Measurements from ENCODE around the gene CFAP299. TPM values are rescaled to one million over a fixed set of nuclear protein-coding genes. Genes with fewer than 3 reads are reported as not detected.

CFAP299 gene
- total RNA-seq, 1 donor from 2014 or later = not detected

DNA sequence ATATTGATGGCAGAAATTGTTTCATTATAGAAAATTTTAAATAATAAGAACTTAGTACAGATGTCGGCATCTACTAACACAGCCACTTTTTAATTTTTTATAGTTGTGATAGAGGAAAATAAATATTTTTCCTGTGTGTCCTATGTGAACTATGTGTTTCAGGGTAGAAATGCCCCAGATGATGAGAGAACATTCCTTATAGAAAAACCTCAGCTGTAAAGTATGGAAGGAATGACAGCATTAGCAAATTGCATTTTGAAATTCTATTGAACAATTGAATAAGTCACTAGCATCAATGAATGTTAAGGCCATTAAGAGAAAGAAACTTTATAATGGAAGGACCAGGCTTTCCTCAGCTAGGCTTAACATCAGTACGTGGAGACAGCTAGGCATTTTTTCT is 149.2 kb downstream of the CFAP299 start:
- H2AFZ ChIP-seq (ENCODE audit: low read depth, low read length) = no peak overlapping the region
- Mint-ChIP-seq H3K9me3 (ENCODE audit: unreplicated experiment) (no peaks in the 10 kb centered on the region), H3K27me3 (ENCODE audit: low read depth, unreplicated experiment) (no peaks in the 10 kb centered on the region), H3K4me3 (ENCODE audit: unreplicated experiment) (no peak overlapping the region), H3K36me3 (ENCODE audit: low read depth, unreplicated experiment) (no peaks in the 10 kb centered on the region), H3K4me1 (ENCODE audit: low read depth, unreplicated experiment) (peaks cover 2% of the 10 kb centered on the region), H3K27ac (ENCODE audit: unreplicated experiment) (no peak overlapping the region)
- no peak overlapping the region for H3K27ac ChIP-seq (ENCODE audit: low read depth, low read length)
- no peaks in the 10 kb centered on the region for H3K4me1 ChIP-seq (ENCODE audit: insufficient read depth, low read length)
- H3K79me2 ChIP-seq (ENCODE audit: insufficient read depth, low read length) = no peaks in the 10 kb centered on the region
- no peaks in the 10 kb centered on the region for H3K36me3 ChIP-seq (ENCODE audit: insufficient read depth, low read length)
- H3K27me3 ChIP-seq (ENCODE audit: insufficient read depth, low read length) = no peaks in the 10 kb centered on the region
- no peaks in the 10 kb centered on the region for H4K20me1 ChIP-seq (ENCODE audit: insufficient read depth, low read length)
- no peak for TF ChIP-seq EZH2 (IDR thresholded peaks at IDR 0.05; ENCODE audit: insufficient read depth, low read length)
- TF ChIP-seq, protein P1, sequence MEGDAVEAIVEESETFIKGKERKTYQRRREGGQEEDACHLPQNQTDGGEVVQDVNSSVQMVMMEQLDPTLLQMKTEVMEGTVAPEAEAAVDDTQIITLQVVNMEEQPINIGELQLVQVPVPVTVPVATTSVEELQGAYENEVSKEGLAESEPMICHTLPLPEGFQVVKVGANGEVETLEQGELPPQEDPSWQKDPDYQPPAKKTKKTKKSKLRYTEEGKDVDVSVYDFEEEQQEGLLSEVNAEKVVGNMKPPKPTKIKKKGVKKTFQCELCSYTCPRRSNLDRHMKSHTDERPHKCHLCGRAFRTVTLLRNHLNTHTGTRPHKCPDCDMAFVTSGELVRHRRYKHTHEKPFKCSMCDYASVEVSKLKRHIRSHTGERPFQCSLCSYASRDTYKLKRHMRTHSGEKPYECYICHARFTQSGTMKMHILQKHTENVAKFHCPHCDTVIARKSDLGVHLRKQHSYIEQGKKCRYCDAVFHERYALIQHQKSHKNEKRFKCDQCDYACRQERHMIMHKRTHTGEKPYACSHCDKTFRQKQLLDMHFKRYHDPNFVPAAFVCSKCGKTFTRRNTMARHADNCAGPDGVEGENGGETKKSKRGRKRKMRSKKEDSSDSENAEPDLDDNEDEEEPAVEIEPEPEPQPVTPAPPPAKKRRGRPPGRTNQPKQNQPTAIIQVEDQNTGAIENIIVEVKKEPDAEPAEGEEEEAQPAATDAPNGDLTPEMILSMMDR (IDR thresholded peaks at IDR 0.05; ENCODE audit: insufficient read depth, low read depth, low read length) = no peak
- no peak overlapping the region for H3K4me2 ChIP-seq (ENCODE audit: low read length)
- DNase-seq (ENCODE audit: low read depth) = no peak
- FAIRE-seq = no peak
- no peak overlapping the region for H3K9ac ChIP-seq (ENCODE audit: low read length)
- H3K4me3 ChIP-seq (ENCODE audit: insufficient read depth, low read depth, low read length) = no peak overlapping the region
- no peaks in the 10 kb centered on the region for H3K9me3 ChIP-seq (ENCODE audit: insufficient read depth, low read depth, low read length)

DNA sequence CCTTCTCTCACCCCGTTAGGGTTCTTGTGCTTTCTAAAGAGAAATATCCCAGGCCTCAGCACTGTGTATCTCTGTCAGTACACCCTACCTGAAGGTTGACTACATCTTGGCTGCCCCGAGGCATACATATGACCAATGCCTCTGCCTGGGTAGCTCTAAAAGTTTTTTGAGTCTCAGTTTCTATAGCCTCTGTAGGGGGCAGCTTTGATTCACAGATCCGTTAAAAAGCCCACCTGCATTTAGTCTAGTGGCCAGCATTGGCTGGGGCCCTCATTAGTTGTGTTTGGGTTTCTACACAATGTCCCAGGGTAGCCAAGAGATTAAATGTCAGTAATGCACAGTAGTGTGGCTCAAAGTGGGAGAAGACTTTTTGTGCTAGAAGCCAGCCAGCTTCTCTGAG is 151.1 kb downstream of the CFAP299 start:
- H3K27me3 ChIP-seq (ENCODE audit: insufficient read depth, low read length) = no peaks in the 10 kb centered on the region
- no peaks in the 10 kb centered on the region for H4K20me1 ChIP-seq (ENCODE audit: insufficient read depth, low read length)
- no peaks in the 10 kb centered on the region for H3K9me3 ChIP-seq (ENCODE audit: insufficient read depth, low read depth, low read length)
- Mint-ChIP-seq H3K4me3 (ENCODE audit: unreplicated experiment) (no peak overlapping the region), H3K9me3 (ENCODE audit: unreplicated experiment) (no peaks in the 10 kb centered on the region), H3K36me3 (ENCODE audit: low read depth, unreplicated experiment) (no peaks in the 10 kb centered on the region), H3K27me3 (ENCODE audit: low read depth, unreplicated experiment) (no peaks in the 10 kb centered on the region), H3K4me1 (ENCODE audit: low read depth, unreplicated experiment) (peaks cover 2% of the 10 kb centered on the region), H3K27ac (ENCODE audit: unreplicated experiment) (no peak overlapping the region)
- no peaks in the 10 kb centered on the region for H3K4me1 ChIP-seq (ENCODE audit: insufficient read depth, low read length)
- H3K36me3 ChIP-seq (ENCODE audit: insufficient read depth, low read length) = no peaks in the 10 kb centered on the region
- no peak overlapping the region for H3K27ac ChIP-seq (ENCODE audit: low read depth, low read length)
- H2AFZ ChIP-seq (ENCODE audit: low read depth, low read length) = no peak overlapping the region
- no peak overlapping the region for H3K4me3 ChIP-seq (ENCODE audit: insufficient read depth, low read depth, low read length)
- H3K79me2 ChIP-seq (ENCODE audit: insufficient read depth, low read length) = no peaks in the 10 kb centered on the region
- no peak overlapping the region for H3K4me2 ChIP-seq (ENCODE audit: low read length)
- DNase-seq (ENCODE audit: low read depth) = no peak
- no peak for FAIRE-seq
- TF ChIP-seq EZH2 (IDR thresholded peaks at IDR 0.05; ENCODE audit: insufficient read depth, low read length) = no peak
- TF ChIP-seq, protein P1 (IDR thresholded peaks at IDR 0.05; ENCODE audit: insufficient read depth, low read depth, low read length) = no peak
- no peak overlapping the region for H3K9ac ChIP-seq (ENCODE audit: low read length)

DNA sequence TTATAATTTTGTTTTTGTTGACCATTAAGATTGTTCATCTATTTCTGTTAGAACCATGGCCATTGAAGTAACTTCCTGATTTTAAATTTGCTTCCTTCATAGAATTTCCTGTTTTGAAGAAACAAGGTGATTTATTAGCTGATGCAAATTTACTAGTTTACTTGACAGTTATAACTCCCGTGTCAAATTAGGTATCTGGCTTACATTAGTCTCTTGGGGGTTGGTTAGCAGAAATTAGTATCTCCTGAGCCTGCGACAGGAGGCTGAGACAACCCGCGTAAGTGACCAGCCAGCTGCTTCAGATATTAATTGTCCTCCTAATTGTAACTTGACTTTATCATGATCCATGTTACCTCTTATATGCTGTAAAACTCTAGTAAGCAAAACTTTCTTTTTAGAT is 154.3 kb downstream of the CFAP299 start:
- no peak for DNase-seq (ENCODE audit: low read depth)
- H3K9me3 Mint-ChIP-seq (ENCODE audit: unreplicated experiment) = no peaks in the 10 kb centered on the region
- no peaks in the 10 kb centered on the region for H3K36me3 Mint-ChIP-seq (ENCODE audit: low read depth, unreplicated experiment)
- no peak for TF ChIP-seq EZH2 (IDR thresholded peaks at IDR 0.05; ENCODE audit: insufficient read depth, low read length)
- TF ChIP-seq, protein P1 (IDR thresholded peaks at IDR 0.05; ENCODE audit: insufficient read depth, low read depth, low read length) = no peak
- peaks cover 2% of the 10 kb centered on the region for H3K4me1 Mint-ChIP-seq (ENCODE audit: low read depth, unreplicated experiment)
- Histone ChIP-seq H3K27me3 (ENCODE audit: insufficient read depth, low read length) (no peaks in the 10 kb centered on the region), H3K36me3 (ENCODE audit: insufficient read depth, low read length) (no peaks in the 10 kb centered on the region), H3K79me2 (ENCODE audit: insufficient read depth, low read length) (no peaks in the 10 kb centered on the region), H3K4me3 (ENCODE audit: insufficient read depth, low read depth, low read length) (no peak overlapping the region), H3K9ac (ENCODE audit: low read length) (no peak overlapping the region), H3K4me2 (ENCODE audit: low read length) (no peak overlapping the region), H3K9me3 (ENCODE audit: insufficient read depth, low read depth, low read length) (no peaks in the 10 kb centered on the region), H3K27ac (ENCODE audit: low read depth, low read length) (no peak overlapping the region), H3K4me1 (ENCODE audit: insufficient read depth, low read length) (no peaks in the 10 kb centered on the region), H2AFZ (ENCODE audit: low read depth, low read length) (no peak overlapping the region), H4K20me1 (ENCODE audit: insufficient read depth, low read length) (no peaks in the 10 kb centered on the region)
- H3K27me3 Mint-ChIP-seq (ENCODE audit: low read depth, unreplicated experiment) = no peaks in the 10 kb centered on the region
- no peak overlapping the region for H3K4me3 Mint-ChIP-seq (ENCODE audit: unreplicated experiment)
- no peak for FAIRE-seq
- no peak overlapping the region for H3K27ac Mint-ChIP-seq (ENCODE audit: unreplicated experiment)
